Lung (tissue), 12 donors: ENCODE data around the gene UBQLNL. TPM values are rescaled to one million over a fixed set of nuclear protein-coding genes. Genes with fewer than 3 reads are reported as not detected.

Experiments used
- ATAC-seq: fragments of 200-7000 bp; cut with Tn5 transposase; one replicate; pipeline ENCODE4 v1.9.1; 2020; ENCODE audit warnings: moderate number of reproducible peaks; ENCODE audit not compliant: insufficient read depth, low FRiP score
- DNase-seq, 3 donors: peaks; one replicate each; pipeline ENCODE4 v3.0.0-alpha.2; 2013 to 2017
- H3K27ac ChIP-seq, 2 donors: one replicate each; pipeline ENCODE4 v1.5.1; 2013; ENCODE audit warnings: mild to moderate bottlenecking in 2 of 2, moderate library complexity in 2 of 2, control low read depth in 1 of 2, inconsistent platforms in 1 of 2, low read depth in 1 of 2, low read length in 1 of 2
- H3K27me3 ChIP-seq, 3 donors: one replicate each; pipeline ENCODE4 v1.5.1; 2013; ENCODE audit warnings: low read length in 2 of 3; ENCODE audit not compliant: control insufficient read depth in 3 of 3, insufficient read depth in 3 of 3
- H3K36me3 ChIP-seq, 4 donors: one replicate each; pipeline ENCODE4 v1.5.1; 2013; ENCODE audit warnings: low read length in 4 of 4, mild to moderate bottlenecking in 1 of 4, moderate library complexity in 1 of 4; ENCODE audit not compliant: control insufficient read depth in 4 of 4, insufficient read depth in 4 of 4
- H3K4me1 ChIP-seq, 5 donors: one replicate each; pipeline ENCODE4 v1.5.1; 2013; ENCODE audit warnings: low read length in 5 of 5, mild to moderate bottlenecking in 2 of 5, moderate library complexity in 1 of 5; ENCODE audit not compliant: control insufficient read depth in 5 of 5, insufficient read depth in 5 of 5
- H3K4me3 ChIP-seq: one replicate; pipeline ENCODE4 v1.5.1; 2013; ENCODE audit warnings: mild to moderate bottlenecking, control low read depth, moderate library complexity
- H3K9ac ChIP-seq, 2 donors: one replicate each; pipeline ENCODE4 v1.5.1; 2013; ENCODE audit warnings: low read length in 2 of 2, control low read depth in 1 of 2; ENCODE audit not compliant: insufficient read depth in 1 of 2
- H3K9me3 ChIP-seq, 4 donors: one replicate each; pipeline ENCODE4 v1.5.1; 2013; ENCODE audit warnings: low read length in 3 of 4, mild to moderate bottlenecking in 1 of 4, moderate library complexity in 1 of 4; ENCODE audit not compliant: control insufficient read depth in 4 of 4, insufficient read depth in 3 of 4
- CTCF ChIP-seq: IDR thresholded peaks from 2 replicates; pipeline ENCODE4 v1.5.1; 2012; ENCODE audit warnings: mild to moderate bottlenecking; ENCODE audit errors: control extremely low read depth, extremely low read depth
- WGBS, 2 donors: extraction: QIAGEN DNeasy Blood & Tissue Kit; methylation state at CpG; one replicate each; pipeline ENCODE4 v1.1.7; 2013; 5-methylcytosine and 5-hydroxymethylcytosine counted together
- polyA plus RNA-seq, 2 donors: library from polyadenylated mRNA; stranded (reverse); fragments of 200-250 nt; gene quantifications; one replicate each; pipeline ENCODE4 v1.2.1, GENCODE V29; 2013
- total RNA-seq, 2 donors: library from RNA; depleted of rRNA in 1 of 2; stranded (reverse); fragments of >200 nt in 1 of 2; gene quantifications; one replicate each; pipeline ENCODE4 v1.2.1, GENCODE V29; 2014 to 2021
- donor health status: control.
- donor health status: control.
- donor health status: Bipolar disorder and iron deficiency.
- donor health status: healthy.
- donor health status: DM: yes; HTN: yes; CAD: no.

The UBQLNL gene
- total and polyA plus RNA-seq, 4 donors: 0.16 to 0.85 (median 0.56) TPM

DNA sequence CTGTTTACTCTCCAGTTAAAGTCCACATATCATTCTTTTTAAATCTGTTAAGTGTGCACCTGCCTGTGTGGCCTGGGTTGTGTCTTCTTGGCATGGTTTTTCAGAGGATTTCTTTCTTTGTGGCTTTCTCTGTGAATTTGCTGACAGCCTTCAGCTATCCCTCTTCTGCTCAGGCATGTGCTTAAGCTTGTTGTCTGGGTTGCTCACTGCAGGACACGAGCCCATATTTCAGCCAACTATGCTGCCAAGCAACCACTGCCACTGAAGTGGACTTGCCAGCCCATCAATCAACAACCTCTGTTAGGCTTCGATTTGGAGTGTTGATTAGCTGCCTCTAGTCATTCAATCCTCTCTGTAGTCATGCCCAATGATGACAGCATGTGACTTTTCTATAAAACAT lies 49.0 kb downstream of the UBQLNL start:
- peak in 2 of 3 donors; percentile 15 to 28 for DNase-seq
- no peaks in the 10 kb centered on the region for H3K27me3 ChIP-seq

More for the DNA sequence above, 49.0 kb downstream of the UBQLNL start:
- no peak overlapping the region for H3K4me3 ChIP-seq
- no peak overlapping the region for H3K9ac ChIP-seq
- H3K27ac ChIP-seq: no peak overlapping the region
- no peaks in the 10 kb centered on the region for H3K36me3 ChIP-seq
- WGBS, 2 donors: 49 to 63% methylated on average over 2 of the region's 2 CpGs
- no peak for ATAC-seq
- peaks cover 0 to 4% (median 0%) of the 10 kb centered on the region in 5 donors for H3K4me1 ChIP-seq
- H3K9me3 ChIP-seq: peaks cover 0 to 3% (median 0%) of the 10 kb centered on the region in 4 donors
- no peak for TF ChIP-seq CTCF

Other genes with a start within 250 kb of the UBQLNL start
- 10 to 100 TPM in 1 of 2 donors, 1 to 10 TPM in 1; 2.1 to 14.6 TPM for gene HBE1, start 246.8 kb downstream of the UBQLNL start, total RNA-seq
- gene HBE1, start 246.8 kb downstream of the UBQLNL start, polyA plus RNA-seq: not detected
- 1 to 10 TPM in 1 of 2 donors, not detected in 1; 1.9 TPM for gene OR51B4, start 214.8 kb downstream of the UBQLNL start, total RNA-seq
- not detected for gene OR51B4, start 214.8 kb downstream of the UBQLNL start, polyA plus RNA-seq
- gene OR51B2, start 192.4 kb downstream of the UBQLNL start, total RNA-seq: 1 to 10 TPM in 1 of 2 donors, not detected in 1; 1.9 TPM
- not detected for gene OR51B2, start 192.4 kb downstream of the UBQLNL start, polyA plus RNA-seq
- 1 to 10 TPM in 1 of 2 donors, under 1 TPM in 1; 0.52 to 4.2 TPM for gene OR51B5, start 173.2 kb downstream of the UBQLNL start, total RNA-seq
- under 1 TPM; 0.03 to 0.10 TPM for gene OR51B5, start 173.2 kb downstream of the UBQLNL start, polyA plus RNA-seq
- not detected for gene OR51B6, start 165.2 kb downstream of the UBQLNL start, total RNA-seq
- gene OR51B6, start 165.2 kb downstream of the UBQLNL start, polyA plus RNA-seq: not detected
- not detected for gene OR51M1, start 132.9 kb downstream of the UBQLNL start, total RNA-seq
- not detected for gene OR51M1, start 132.9 kb downstream of the UBQLNL start, polyA plus RNA-seq
- gene OR51Q1, start 94.6 kb downstream of the UBQLNL start, total RNA-seq: not detected
- gene OR51Q1, start 94.6 kb downstream of the UBQLNL start, polyA plus RNA-seq: not detected
- 1 to 10 TPM in 1 of 2 donors, not detected in 1; 3.2 TPM for gene OR51I1, start 75.2 kb downstream of the UBQLNL start, total RNA-seq
- gene OR51I1, start 75.2 kb downstream of the UBQLNL start, polyA plus RNA-seq: not detected
- not detected for gene OR51I2, start 67.4 kb downstream of the UBQLNL start, total RNA-seq
- gene OR51I2, start 67.4 kb downstream of the UBQLNL start, polyA plus RNA-seq: not detected
- not detected for gene OR52D1, start 28.0 kb downstream of the UBQLNL start, total RNA-seq
- gene OR52D1, start 28.0 kb downstream of the UBQLNL start, polyA plus RNA-seq: not detected
- 1 to 10 TPM in 1 of 2 donors, under 1 TPM in 1; 0.28 to 1.4 TPM for gene UBQLN3, start 6.7 kb downstream of the UBQLNL start, total RNA-seq
- gene UBQLN3, start 6.7 kb downstream of the UBQLNL start, polyA plus RNA-seq: under 1 TPM in 1 of 2 donors, not detected in 1; 0.06 TPM
- 1 to 10 TPM in 1 of 2 donors, under 1 TPM in 1; 0.40 to 2.8 TPM for gene OR52H1, start 31.8 kb upstream of the UBQLNL start, total RNA-seq
- under 1 TPM in 1 of 2 donors, not detected in 1; 0.03 TPM for gene OR52H1, start 31.8 kb upstream of the UBQLNL start, polyA plus RNA-seq
- not detected for gene OR52B6, start 64.2 kb upstream of the UBQLNL start, total RNA-seq
- not detected for gene OR52B6, start 64.2 kb upstream of the UBQLNL start, polyA plus RNA-seq
- 1 to 10 TPM; 2.5 to 4.2 TPM for gene TRIM6, start 79.9 kb upstream of the UBQLNL start, total RNA-seq
- 1 to 10 TPM; 2.1 to 3.1 TPM for gene TRIM6, start 79.9 kb upstream of the UBQLNL start, polyA plus RNA-seq
- 10 to 100 TPM in 1 of 2 donors, 1 to 10 TPM in 1; 8.5 to 10.9 TPM for gene TRIM34, start 108.3 kb upstream of the UBQLNL start, total RNA-seq
- gene TRIM34, start 108.3 kb upstream of the UBQLNL start, polyA plus RNA-seq: 1 to 10 TPM; 4.1 to 8.0 TPM
- gene TRIM5, start 168.4 kb upstream of the UBQLNL start, total RNA-seq: 10 to 100 TPM; 34.1 to 46.0 TPM
- 10 to 100 TPM; 12.3 to 15.3 TPM for gene TRIM5, start 168.4 kb upstream of the UBQLNL start, polyA plus RNA-seq
- gene TRIM22, start 173.1 kb upstream of the UBQLNL start, total RNA-seq: 100 to 1,000 TPM; 107 to 128 TPM
- 100 to 1,000 TPM in 1 of 2 donors, 10 to 100 TPM in 1; 59.0 to 173 TPM for gene TRIM22, start 173.1 kb upstream of the UBQLNL start, polyA plus RNA-seq
- gene OR56B1, start 219.7 kb upstream of the UBQLNL start, total RNA-seq: not detected
- gene OR56B1, start 219.7 kb upstream of the UBQLNL start, polyA plus RNA-seq: under 1 TPM; 0.03 to 0.08 TPM
- gene OR52N4, start 237.5 kb upstream of the UBQLNL start, total RNA-seq: under 1 TPM; 0.26 to 0.28 TPM
- gene OR52N4, start 237.5 kb upstream of the UBQLNL start, polyA plus RNA-seq: under 1 TPM; 0.31 to 0.41 TPM